ENCODE measurements around the gene PDCD10. TPM values are rescaled to one million over a fixed set of nuclear protein-coding genes. Genes with fewer than 3 reads are reported as not detected.

PDCD10 gene
- total RNA-seq, 1 experiment from 2014 or later, result 70.4 TPM

DNA sequence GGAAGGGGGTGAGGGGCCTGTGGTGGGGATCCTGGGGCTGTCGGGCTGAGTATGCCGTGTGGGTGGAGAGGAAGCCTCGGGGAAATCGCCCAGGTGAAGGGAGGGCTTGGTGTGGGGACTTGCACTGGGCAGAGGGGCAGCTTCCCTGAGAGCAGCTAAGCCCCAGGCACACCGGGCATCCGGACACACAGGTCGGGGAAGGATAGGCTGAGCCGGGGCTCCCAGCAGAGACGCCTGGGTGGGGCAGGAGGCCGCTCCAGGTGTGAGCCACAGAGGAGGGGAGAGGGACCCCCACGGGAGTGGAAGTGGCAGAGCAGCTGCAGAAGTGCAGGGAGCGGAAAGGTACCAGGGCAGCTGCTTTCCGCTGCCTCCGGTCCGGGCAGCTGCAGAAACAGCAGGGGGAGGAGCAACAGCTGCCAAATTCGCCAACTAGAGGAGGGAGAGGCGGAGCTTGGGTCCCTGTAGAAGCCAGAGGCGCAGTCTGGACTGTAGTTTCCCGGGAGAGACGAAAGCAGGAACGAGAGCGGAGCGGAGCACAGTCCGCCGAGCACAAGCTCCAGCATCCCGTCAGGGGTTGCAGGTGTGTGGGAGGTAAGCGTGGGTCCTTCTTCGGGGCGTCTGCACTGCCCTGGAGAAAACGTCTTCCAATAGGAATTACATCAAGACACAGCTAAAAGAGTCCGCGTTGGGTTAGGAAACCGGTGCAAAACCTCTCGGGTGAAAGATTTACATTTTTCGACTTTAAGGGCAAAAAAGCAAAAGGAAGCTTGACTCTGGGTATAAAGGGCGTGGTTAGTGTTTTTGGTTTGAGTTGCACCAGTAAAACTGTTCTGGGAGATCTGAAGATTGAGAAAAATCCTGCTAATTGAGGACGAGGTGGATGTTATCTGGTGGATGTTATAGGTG is 794 bp upstream of the PDCD10 start, which contains the start of gene SERPINI1:
Gene SERPINI1 (plus strand): TSS at position 489 of the 906 bp plus-strand sequence. CDS start 53,408 bp downstream, outside the sequence.
- peak; percentile 74 for DNase-seq (ENCODE audit: extremely low read depth, low read depth)

DNA sequence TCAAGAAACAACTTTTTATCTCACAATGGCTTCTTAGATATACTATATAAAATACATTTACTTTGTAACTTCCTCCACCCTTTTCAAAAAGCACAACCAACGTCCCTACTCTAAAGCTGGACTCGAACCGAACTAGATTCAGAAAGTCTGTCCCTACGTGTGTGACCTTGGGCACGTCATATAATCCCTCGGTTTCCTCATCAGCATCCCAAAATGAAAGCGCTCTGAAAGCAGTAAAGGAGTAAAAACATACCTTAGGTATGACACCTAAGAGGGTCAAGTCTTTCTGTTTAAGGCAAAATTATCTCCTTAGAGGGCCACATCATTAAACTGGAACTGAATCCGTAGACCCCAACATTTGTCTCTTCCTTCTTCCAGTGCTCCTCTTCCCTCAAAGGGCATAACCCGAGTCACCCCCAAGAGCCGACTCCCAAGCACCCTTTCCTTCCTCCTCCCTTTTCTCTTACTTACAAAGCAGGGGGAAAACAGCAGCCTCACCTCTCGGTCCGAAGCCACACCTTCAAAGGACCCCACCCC is 663 bp downstream of the PDCD10 start:
- DNase-seq (ENCODE audit: extremely low read depth, low read depth), result no peak

DNA sequence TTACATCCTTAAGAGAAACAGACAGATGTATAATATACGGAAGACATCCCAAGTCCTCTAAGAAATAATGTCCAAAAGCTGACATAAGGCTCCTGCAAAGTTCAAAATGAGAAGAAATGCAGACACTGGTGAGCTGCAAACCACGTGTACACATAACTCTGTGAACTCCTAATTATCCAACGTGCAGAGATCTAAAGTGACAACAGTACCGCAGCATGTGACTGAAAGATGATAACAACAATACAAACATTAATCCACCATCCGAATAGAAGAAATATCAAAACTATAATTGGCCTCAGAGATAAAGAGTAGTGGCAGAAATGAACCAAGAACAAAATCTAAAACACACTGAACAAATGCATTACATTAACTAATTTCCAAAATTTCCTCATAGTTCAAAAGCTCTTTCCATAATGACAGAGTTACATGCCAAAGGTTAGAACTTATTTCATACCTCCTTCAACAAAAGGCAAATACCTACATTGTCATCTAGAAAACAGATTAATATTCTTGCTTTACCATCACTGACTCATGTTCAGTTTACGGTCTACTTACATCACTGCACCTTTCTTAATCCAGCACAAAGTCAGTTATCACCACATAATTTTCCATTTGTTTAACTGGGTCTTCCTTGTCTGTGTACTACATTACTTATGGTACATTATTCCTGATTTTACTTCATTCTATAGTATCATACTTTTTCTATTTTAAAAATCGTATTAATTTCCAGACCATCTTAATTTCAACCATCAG is 2.2 kb downstream of the PDCD10 start:
- no peak for DNase-seq (ENCODE audit: extremely low read depth, low read depth)

DNA sequence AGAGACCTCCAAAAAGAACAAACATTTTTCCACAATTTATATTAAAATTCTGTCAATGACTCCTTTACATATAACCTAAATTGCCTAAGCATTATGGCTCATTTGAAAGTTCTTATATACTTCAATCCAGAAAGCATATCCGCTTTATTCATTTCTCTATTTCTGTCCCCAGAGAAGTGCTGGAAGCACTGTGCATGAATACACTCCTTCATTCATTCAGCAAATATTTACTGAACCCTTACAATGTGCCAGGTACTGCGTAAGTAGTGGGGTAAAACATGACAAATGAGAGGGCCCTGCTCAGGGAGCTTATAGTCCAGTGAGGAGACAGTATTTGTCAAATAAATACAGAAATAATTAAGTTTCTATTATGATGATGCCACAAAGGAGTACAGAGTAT is 3.3 kb downstream of the PDCD10 start:
- DNase-seq (ENCODE audit: extremely low read depth, low read depth), result no peak

DNA sequence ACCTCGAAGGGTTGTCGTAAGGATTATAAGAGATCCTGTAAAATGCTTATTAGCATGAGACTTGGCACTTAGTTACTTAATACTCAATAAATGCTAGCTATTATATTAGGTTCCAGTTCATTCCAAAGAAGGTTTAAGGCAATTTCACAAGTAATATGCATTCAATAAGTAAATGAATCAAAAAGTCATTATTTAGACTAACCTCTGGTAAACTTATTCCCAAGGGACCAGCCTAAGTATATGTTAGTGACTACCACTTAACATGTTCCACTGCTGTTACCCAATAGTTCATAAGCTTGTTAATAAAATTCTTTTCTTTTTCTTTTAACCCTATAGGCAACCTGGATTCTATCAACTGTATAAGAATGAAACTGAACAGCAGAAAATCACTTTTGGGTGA is 5.1 kb downstream of the PDCD10 start:
- no peak for DNase-seq (ENCODE audit: extremely low read depth, low read depth)

DNA sequence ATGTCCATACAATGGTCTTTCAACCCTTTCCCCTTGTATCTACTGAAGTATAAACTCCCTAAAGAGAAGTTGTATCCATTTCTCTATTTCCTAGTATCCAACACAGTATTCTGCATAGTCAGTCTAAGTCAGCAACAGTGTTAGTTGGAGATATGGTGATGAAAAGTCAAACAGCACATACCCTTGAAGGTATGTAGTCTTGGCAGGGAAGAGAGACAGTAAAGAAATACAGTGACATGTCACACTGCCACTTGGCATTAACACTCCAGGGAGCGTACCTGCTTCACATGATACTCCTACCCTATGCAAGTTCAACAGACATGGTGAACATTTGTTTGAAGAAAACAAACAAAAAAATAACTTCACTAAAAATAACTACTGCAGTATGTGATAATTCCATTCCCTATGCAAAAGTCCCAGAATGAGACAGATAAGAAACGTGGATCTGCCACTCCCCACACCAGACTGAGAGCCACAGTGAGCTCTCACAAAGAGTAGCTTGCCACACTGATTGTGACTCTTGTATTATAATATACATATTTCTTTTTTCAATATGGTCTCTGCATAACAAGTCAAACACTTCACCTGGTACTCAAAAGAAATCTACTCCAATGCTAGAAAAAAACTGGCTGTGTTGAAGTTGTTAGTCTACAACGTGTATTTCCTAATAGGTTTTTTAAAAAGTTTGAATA is 5.9 kb downstream of the PDCD10 start:
- DNase-seq (ENCODE audit: extremely low read depth, low read depth), result no peak

DNA sequence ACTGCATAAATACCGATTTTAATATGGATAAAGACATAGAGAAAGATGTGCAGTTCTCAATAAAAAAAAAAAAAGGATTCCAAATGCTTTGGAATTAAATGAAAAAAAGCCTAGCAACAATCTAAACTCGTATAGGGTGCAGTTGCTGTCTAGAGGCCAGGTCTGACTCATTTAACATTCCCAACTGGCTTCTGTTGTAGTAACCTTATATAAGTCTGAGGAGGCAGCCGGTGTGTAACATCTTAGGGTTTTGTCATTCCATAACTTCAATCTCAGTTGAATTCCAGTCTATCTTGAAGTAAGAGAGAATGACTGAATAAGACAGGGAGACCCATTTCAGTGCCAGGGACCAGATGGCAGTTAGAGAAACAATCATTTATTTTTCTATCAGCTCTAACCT is 6.5 kb downstream of the PDCD10 start:
- DNase-seq (ENCODE audit: extremely low read depth, low read depth), result no peak

DNA sequence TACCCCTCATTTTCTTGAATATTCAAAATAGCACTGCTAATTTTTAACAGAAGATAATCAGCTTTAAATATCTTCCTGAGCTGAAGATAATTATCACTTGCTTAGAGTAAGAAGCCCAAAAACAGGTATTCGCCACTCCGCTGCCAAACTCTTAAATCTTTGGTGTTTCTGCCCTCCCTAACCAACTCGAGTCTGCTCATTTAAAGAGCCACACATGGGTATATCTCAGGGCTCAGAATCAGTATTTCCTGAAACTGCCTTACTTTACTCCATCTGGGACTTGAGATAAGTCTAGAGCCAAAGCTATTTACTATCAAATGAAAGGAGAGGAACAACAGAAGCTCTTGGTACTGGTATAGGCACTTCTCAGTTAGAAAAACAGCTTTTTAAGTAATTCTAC is 10.8 kb downstream of the PDCD10 start:
- DNase-seq (ENCODE audit: extremely low read depth, low read depth), result no peak

DNA sequence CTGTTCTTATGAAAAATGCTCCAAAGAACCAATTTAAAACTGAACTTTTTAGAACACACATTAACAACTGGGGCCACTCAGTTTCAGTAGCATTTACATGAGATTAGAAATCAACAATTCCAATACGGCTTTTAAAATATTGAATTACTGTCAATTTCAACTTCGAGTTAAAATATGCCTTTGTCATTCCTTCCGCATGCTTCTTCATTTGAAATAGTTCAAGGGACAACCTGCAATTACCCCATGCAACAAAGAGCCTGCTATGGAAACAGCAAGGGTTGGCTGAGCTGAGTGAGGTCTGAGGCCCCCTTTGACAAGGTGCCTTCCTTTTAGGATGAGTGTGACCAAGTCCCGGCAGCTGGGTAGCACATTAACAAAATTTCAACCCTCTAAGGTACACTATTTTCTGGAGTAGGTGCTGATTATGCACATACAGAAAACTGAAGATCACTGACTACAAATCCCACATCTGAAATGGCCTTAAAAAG is 11.6 kb downstream of the PDCD10 start:
- no peak for DNase-seq (ENCODE audit: extremely low read depth, low read depth)

DNA sequence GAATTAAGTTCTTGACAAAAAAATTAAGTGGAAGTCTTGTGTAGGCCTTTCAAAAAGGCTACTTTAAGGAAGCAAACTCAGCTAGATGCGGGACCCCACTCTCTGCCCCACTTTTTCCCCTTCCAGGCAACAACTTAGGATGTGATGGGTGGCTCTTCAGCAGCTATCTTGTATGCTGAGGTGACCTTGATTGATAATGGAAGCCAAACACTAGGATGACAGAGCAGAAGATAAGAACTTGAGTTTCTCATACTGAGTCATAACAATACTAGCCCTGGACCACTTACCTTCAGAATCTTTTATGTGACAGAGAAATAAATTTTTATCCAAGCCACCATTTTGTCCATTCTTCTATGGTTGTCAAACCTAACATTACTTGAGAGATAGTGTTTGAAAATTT is 16.1 kb downstream of the PDCD10 start:
- DNase-seq (ENCODE audit: extremely low read depth, low read depth), result no peak

DNA sequence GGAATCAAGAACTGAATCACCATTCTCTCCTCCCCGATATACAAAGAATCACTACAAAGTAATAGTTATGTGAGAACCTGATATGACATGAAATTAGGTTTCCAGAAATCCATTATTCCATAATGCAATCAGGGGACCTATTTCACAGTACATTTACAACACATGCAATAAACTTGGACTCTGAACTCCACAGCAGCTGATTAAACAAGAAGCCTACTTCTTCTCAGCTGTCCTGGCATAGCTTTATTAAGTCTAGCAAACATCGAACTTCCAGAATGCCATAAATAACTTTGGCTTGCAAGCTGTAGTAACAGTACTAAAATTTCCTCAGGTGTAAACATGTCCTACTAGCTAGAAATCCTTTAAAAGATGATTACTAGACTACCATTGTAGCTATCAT is 17.8 kb downstream of the PDCD10 start:
- no peak for DNase-seq (ENCODE audit: extremely low read depth, low read depth)

DNA sequence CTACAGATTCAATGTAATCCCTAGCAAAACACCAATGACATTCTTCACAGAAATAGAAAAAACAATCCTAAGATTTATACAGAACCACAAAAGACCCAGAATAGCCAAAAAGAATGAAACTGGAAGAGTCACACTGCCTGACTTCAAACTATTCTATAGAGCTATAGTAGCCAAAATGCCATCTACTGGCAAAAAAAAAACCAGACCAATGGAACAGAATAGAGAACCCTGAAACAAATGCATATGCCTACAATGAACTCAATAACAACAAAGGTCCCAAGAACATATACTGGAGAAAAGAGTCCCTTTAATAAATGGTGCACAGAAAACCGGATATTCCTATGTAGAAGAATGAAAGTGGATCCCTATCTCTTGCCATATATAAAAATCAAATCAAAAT is 19.8 kb downstream of the PDCD10 start:
- DNase-seq (ENCODE audit: extremely low read depth, low read depth), result no peak

DNA sequence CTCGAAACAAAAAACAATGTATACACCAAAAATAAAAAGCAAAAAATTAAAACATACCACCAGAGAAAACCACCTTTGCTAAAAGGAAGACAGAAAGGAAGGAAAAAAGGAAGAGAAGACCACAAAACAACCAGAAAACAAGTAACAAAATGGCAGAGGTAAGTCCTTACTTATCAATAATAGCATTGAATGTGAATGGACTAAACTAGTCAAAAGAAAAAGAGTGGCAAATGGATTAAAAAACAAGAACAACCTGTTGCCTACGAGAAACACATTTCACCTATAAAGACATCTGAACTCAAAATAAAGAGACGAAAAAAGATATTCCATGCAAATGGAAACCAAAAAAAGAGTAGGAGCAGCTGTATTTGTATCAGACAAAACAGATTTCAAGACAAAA is 22.2 kb downstream of the PDCD10 start:
- no peak for DNase-seq (ENCODE audit: extremely low read depth, low read depth)

DNA sequence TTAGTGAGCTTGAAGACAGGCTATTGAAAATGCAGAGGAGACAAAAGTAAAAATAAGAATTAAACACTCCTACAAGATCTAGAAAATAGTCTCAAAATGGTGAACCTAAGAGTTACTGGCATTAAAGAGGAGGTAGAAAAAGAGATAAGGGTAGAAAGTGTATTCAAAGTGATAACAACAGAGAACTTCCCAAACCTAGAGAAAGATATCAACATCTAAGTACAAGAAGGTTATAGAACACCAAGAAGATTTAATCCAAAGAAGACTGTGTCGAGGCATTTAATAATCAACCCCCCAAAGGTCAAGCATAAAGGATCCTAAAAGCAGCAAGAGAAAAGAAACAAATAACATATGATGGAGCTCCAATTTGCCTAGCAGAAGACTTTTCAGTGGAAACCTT is 23.3 kb downstream of the PDCD10 start:
- no peak for DNase-seq (ENCODE audit: extremely low read depth, low read depth)

DNA sequence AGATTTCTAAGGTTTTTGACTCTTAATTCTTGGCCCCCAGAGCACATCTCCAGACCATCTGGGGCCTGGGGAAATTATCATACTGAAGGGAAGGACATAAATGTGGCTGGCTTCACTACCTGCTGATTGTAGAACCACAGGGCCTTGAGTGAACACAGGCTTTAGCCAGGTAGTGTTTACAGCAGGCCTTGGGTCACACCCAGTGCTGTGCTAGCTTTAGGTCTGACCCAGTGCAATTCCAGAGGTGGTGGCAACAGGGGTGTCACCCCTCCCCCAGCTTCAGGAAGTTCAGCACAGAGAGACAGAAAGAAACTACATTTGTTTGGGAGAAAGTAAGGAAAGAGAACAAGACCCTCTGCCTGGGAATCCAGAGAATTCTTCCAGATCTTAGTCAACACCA is 24.1 kb downstream of the PDCD10 start:
- no peak for DNase-seq (ENCODE audit: extremely low read depth, low read depth)

DNA sequence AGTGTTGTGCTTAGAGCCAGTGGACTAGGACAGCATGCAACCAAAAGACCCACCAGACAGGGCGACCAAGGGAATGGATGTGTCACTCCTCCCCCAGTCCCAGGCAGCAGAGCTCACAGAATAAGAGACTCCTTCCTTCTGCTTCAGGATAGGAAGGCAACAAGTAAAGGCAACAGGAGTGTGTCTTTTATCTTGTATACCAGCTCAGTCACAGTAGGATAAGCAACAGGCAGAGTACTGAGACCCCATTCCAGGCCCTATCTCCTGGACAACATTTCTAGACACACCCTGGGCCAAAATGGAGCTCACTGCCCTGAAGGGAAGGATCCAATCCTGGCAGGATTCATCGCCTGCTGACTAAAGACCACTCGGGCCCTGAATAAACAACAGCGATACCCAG is 25.0 kb downstream of the PDCD10 start:
- DNase-seq (ENCODE audit: extremely low read depth, low read depth), result no peak

DNA sequence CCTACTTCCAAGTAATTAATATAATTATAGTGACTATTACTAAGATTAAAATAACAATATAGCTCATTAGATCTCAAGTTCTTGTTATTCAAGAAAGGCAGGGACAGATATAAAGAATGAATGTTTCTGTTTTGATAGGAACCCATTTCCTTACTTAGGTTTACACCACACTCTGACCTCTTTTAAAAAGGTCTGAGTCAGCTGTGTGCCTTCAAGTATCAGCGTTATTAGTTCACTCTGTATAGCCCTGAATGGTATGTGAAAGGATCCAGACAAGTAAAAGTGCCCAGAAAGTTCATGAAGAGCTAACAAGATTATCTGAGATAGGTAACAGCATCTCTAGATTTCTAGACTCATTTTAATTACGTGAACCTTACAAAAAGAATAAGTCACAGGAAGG is 28.9 kb downstream of the PDCD10 start:
- DNase-seq (ENCODE audit: extremely low read depth, low read depth), result no peak

DNA sequence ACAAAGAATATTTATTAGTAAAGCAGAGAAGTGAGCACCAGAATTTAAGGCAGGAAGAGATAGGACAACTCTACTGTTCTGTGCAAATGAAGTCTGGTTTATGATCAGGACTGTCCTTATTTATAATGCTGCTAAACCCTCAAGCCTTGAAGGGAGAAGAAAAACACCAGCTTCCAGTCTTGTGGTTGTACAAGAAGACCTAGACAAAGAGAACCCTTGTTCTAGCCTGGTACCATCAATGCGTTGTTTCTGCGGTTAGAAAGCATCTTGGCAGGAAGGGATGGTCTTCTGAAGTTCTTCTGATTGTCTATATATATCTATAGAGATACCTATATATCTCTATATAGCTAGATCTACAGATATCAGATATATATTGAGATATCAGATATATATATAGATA is 33.8 kb downstream of the PDCD10 start:
- DNase-seq (ENCODE audit: extremely low read depth, low read depth), result no peak

DNA sequence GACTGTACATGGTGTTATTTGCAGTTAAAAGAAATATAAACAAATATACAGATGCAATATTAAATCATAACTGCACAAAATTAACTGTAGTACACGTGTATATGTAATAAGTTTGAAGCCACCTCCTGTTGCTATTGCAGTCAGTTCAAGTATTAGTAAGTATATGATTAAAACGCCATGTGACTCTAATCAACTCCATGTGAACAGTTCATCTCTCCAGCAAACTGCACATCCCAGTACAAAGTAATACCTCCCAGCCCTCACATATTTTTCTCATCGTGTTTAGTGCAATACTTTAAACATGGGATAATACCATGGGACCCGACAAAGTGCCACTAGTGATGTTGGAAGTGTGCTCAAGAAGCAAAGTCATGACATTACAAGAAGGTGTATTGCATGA is 34.6 kb downstream of the PDCD10 start:
- DNase-seq (ENCODE audit: extremely low read depth, low read depth), result no peak

DNA sequence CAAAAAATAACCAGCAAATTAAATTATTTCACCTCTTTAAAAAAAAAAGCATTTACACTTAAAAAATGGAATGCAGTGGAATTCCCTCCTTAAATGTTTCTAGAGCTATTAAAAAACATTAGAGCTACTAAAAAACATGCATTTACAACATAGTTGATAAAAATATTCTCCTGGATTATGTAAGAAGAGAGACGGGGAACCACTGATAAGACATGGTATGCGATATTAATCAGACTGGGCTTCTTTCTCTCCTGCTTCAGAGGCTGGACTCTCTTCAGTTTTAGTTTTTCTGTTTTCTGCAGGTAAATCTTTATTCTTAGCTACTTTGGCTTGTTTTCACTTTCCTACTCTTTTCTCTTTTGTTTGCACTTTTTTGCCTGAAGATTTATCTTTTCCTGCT is 40.6 kb downstream of the PDCD10 start:
- DNase-seq (ENCODE audit: extremely low read depth, low read depth), result no peak

DNA sequence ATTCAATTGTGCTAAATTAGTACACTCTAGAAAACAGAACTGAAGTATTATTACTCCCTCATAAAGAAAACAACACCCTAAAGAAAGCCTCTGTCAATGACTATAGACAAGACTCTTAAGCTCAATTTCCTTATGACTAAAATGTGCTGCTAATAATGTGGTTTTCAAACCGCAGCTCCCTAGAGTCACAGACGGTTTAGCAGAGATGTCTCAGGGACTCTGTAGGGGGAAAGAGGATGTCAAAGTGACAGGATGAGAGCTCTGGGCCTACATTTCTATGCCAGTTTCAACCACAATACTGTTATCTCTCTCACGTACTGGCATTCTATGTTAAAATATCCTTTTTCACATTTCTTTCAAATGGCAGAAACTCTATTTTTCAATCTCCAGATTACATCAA is 43.3 kb downstream of the PDCD10 start:
- DNase-seq (ENCODE audit: extremely low read depth, low read depth), result no peak
